Measurements from ENCODE around the gene CNTN5. TPM values are rescaled to one million over a fixed set of nuclear protein-coding genes. Genes with fewer than 3 reads are reported as not detected.
"Not testable (repeated sequence)": the region's sequence is repeated elsewhere in the genome, so short reads cannot be mapped to it uniquely, and the experiment has no call there.

Gene CNTN5
- 0.04 TPM for polyA plus RNA-seq (2013, experiment 1 of 2; ENCODE audit: insufficient read length)
- polyA plus RNA-seq (2013, experiment 2 of 2; ENCODE audit: insufficient read length), result 0.02 TPM

- peak; percentile 20 for DNase-seq
Measured at GRCh38 chr11:99020352-99021225, at the start of gene CNTN5. Gene CNTN5, plus strand, starts transcription at chr11:99020949.

- no peak for DNase-seq
Measured at GRCh38 chr11:98979205-98979604, 41.5 kb upstream of the CNTN5 start.

GRCh38 chr11:99015634-99016454, 4.9 kb upstream of the CNTN5 start:
- DNase-seq, result peak; percentile 17

GRCh38 chr11:99019696-99020095, 1.1 kb upstream of the CNTN5 start:
- no peak for DNase-seq

GRCh38 chr11:99037057-99037456, 16.3 kb downstream of the CNTN5 start:
- DNase-seq, result no peak

- no peak for DNase-seq
Measured at GRCh38 chr11:99063331-99063730, 42.6 kb downstream of the CNTN5 start.

GRCh38 chr11:99065121-99065520, 44.4 kb downstream of the CNTN5 start:
- DNase-seq, result peak; percentile 6

- DNase-seq, result peak; percentile 8
Measured at GRCh38 chr11:99066618-99067317, 46.0 kb downstream of the CNTN5 start.

- DNase-seq, result no peak
Measured at GRCh38 chr11:99068832-99069231, 48.1 kb downstream of the CNTN5 start.

GRCh38 chr11:99069856-99070444, 49.2 kb downstream of the CNTN5 start:
- peak; percentile 1 for DNase-seq

GRCh38 chr11:99079576-99079975, 58.8 kb downstream of the CNTN5 start:
- DNase-seq, result no peak

GRCh38 chr11:99080154-99080553, 59.4 kb downstream of the CNTN5 start:
- DNase-seq, result no peak

GRCh38 chr11:99098258-99098657, 77.5 kb downstream of the CNTN5 start:
- DNase-seq, result no peak

- no peak for DNase-seq
Measured at GRCh38 chr11:99098751-99099150, 78.0 kb downstream of the CNTN5 start.

GRCh38 chr11:99117603-99118002, 96.9 kb downstream of the CNTN5 start:
- no peak for DNase-seq

GRCh38 chr11:99133862-99134261, 113.1 kb downstream of the CNTN5 start:
- not testable (repeated sequence) for DNase-seq

GRCh38 chr11:99135508-99135907, 114.8 kb downstream of the CNTN5 start:
- DNase-seq, result no peak

GRCh38 chr11:99142237-99142636, 121.5 kb downstream of the CNTN5 start:
- DNase-seq, result no peak

GRCh38 chr11:99148352-99148751, 127.6 kb downstream of the CNTN5 start:
- no peak for DNase-seq

GRCh38 chr11:99154277-99154676, 133.5 kb downstream of the CNTN5 start:
- DNase-seq, result no peak

- DNase-seq, result no peak
Measured at GRCh38 chr11:99160447-99160846, 139.7 kb downstream of the CNTN5 start.

- no peak for DNase-seq
Measured at GRCh38 chr11:99162819-99163218, 142.1 kb downstream of the CNTN5 start.

Measured in fibroblast of skin of abdomen (primary cell).